Vagina (tissue), 2 donors: Measurements from ENCODE around the gene KCNK2.

Experiments
- POLR2A ChIP-seq, 2 donors: fragments of 450-650 bp; IDR thresholded peaks; one replicate each; pipeline ENCODE4 v1.6.1; 2017; ENCODE audit warnings: antibody characterized with exemption in 2 of 2, mild to moderate bottlenecking in 2 of 2, moderate library complexity in 2 of 2
- POLR2AphosphoS5 ChIP-seq, 2 donors: sonication (generic); formaldehyde crosslinking; IDR thresholded peaks; one replicate each; pipeline ENCODE4 v1.9.0; 2017; ENCODE audit warnings: antibody characterized with exemption in 2 of 2, mild to moderate bottlenecking in 2 of 2, low read depth in 1 of 2; ENCODE audit not compliant: insufficient read depth in 1 of 2
- TF ChIP-seq, protein P1 (sequence below), 3 experiments: fragments of 450-650 bp in 2 of 3; fragments of 200-600 bp in 1 of 3; sonication (generic) in 1 of 3; IDR thresholded peaks; one replicate each; pipeline ENCODE4 v1.5.1; 2017 to 2019; ENCODE audit warnings: antibody characterized with exemption in 3 of 3, mild to moderate bottlenecking in 2 of 3, moderate library complexity in 2 of 3

DNA sequence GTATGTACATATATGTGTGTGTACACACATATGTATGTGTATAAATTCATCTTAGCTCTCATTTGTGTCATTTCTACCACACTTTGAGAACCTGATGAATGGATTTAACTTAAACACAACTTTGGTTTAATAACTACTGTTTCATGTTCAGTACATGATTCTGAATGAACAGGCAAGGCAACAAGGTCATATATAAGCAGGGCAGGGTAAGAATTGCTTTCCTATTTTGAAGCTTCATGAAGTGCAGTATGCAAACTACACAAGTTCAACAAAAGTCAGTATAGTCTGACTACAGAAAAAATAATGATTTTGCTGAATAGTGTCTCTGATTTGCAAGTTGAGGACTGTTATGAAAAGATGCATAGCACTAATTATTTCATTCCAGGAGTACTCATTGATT, 127.6 kb downstream of the KCNK2 start:
- TF ChIP-seq, protein P1, sequence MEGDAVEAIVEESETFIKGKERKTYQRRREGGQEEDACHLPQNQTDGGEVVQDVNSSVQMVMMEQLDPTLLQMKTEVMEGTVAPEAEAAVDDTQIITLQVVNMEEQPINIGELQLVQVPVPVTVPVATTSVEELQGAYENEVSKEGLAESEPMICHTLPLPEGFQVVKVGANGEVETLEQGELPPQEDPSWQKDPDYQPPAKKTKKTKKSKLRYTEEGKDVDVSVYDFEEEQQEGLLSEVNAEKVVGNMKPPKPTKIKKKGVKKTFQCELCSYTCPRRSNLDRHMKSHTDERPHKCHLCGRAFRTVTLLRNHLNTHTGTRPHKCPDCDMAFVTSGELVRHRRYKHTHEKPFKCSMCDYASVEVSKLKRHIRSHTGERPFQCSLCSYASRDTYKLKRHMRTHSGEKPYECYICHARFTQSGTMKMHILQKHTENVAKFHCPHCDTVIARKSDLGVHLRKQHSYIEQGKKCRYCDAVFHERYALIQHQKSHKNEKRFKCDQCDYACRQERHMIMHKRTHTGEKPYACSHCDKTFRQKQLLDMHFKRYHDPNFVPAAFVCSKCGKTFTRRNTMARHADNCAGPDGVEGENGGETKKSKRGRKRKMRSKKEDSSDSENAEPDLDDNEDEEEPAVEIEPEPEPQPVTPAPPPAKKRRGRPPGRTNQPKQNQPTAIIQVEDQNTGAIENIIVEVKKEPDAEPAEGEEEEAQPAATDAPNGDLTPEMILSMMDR (IDR thresholded peaks at IDR 0.05) = no peak
- TF ChIP-seq POLR2A (IDR thresholded peaks at IDR 0.05) = no peak
- no peak for TF ChIP-seq POLR2AphosphoS5 (IDR thresholded peaks at IDR 0.05; ENCODE audit: insufficient read depth in 1 of 2, low read depth in 1 of 2)
